CD8-positive, alpha-beta memory T cell (primary cell): ENCODE measurements around the gene MRPS33. TPM values are rescaled to one million over a fixed set of nuclear protein-coding genes. Genes with fewer than 3 reads are reported as not detected.
"Not testable (repeated sequence)": the region's sequence is repeated elsewhere in the genome, so short reads cannot be mapped to it uniquely, and the experiment has no call there.

Experiments used
- CTCF ChIA-PET: fragments of 350-600 bp; sonication (Branson Sonifier 250); formaldehyde crosslinking; loops from one replicate; lab custom pipeline; 2021; ENCODE audit warnings: antibody characterized with exemption; lab: Charles Lee
- POLR2A ChIA-PET: fragments of 350-600 bp; sonication (Branson Sonifier 250); formaldehyde crosslinking; loops from one replicate; lab custom pipeline; 2021; ENCODE audit warnings: antibody characterized with exemption; lab: Charles Lee
- DNase-seq, 5 donors: peaks; one replicate each; pipeline versions ENCODE4 v3.0.0 to v3.0.0-alpha.2; 2020 to 2022; ENCODE audit warnings: mixed read lengths in 1 of 5
- H3K27ac ChIP-seq: one replicate; pipeline ENCODE4 v1.7.0; 2013; ENCODE audit warnings: low read depth, mild to moderate bottlenecking, low read length, moderate library complexity
- H3K27me3 ChIP-seq: 2 replicates; pipeline ENCODE4 v1.7.0; 2013; ENCODE audit warnings: low read length, mild to moderate bottlenecking; ENCODE audit not compliant: insufficient read depth, poor library complexity, severe bottlenecking
- H3K36me3 ChIP-seq: 2 replicates; pipeline ENCODE4 v1.7.0; 2013; ENCODE audit warnings: mild to moderate bottlenecking, low read length, moderate library complexity; ENCODE audit not compliant: insufficient read depth
- H3K4me1 ChIP-seq: 2 replicates; pipeline ENCODE4 v1.7.0; 2013; ENCODE audit warnings: mild to moderate bottlenecking, low read length, moderate library complexity; ENCODE audit not compliant: insufficient read depth
- H3K4me3 ChIP-seq: 2 replicates; pipeline ENCODE4 v1.7.0; 2013; ENCODE audit warnings: mild to moderate bottlenecking, low read length
- H3K9me3 ChIP-seq: 2 replicates; pipeline ENCODE4 v1.7.0; 2013; ENCODE audit warnings: mild to moderate bottlenecking, low read length
- H3K27ac Mint-ChIP-seq, 8 donors: one replicate each; pipeline ENCODE4 v1.8.0; 2020 to 2021; ENCODE audit warnings: mixed read lengths in 8 of 8, mild to moderate bottlenecking in 6 of 8, inconsistent platforms in 3 of 8, moderate library complexity in 3 of 8
- H3K27me3 Mint-ChIP-seq, 2 donors: one replicate each; pipeline ENCODE4 v1.8.0; 2020 to 2021; ENCODE audit warnings: mixed read lengths in 2 of 2, mild to moderate bottlenecking in 1 of 2, moderate library complexity in 1 of 2
- H3K36me3 Mint-ChIP-seq, 3 donors: one replicate each; pipeline ENCODE4 v1.8.0; 2020 to 2021; ENCODE audit warnings: mixed read lengths in 3 of 3, inconsistent platforms in 1 of 3, mild to moderate bottlenecking in 1 of 3
- H3K4me1 Mint-ChIP-seq, 3 donors: one replicate each; pipeline ENCODE4 v1.8.0; 2020 to 2021; ENCODE audit warnings: mixed read lengths in 3 of 3, inconsistent platforms in 1 of 3, mild to moderate bottlenecking in 1 of 3
- H3K4me3 Mint-ChIP-seq, 7 donors: one replicate each; pipeline ENCODE4 v1.8.0; 2020 to 2021; ENCODE audit warnings: mixed read lengths in 7 of 7, mild to moderate bottlenecking in 6 of 7, moderate library complexity in 4 of 7, inconsistent platforms in 2 of 7
- H3K9me3 Mint-ChIP-seq, 5 donors: one replicate each; pipeline ENCODE4 v1.8.0; 2020 to 2022; ENCODE audit warnings: mixed read lengths in 5 of 5, mild to moderate bottlenecking in 3 of 5, moderate library complexity in 2 of 5, inconsistent platforms in 1 of 5
- polyA plus RNA-seq: library from polyadenylated mRNA; unstranded; fragments of 300-500 nt; fragmentation: Illumina TruSeq; gene quantifications from one replicate; pipeline ENCODE4 v1.2.3, GENCODE V29; 2021
- total RNA-seq, 2 experiments: library from RNA; stranded (reverse); gene quantifications; one replicate each; pipeline ENCODE4 v1.2.3, GENCODE V29; 2021

Gene MRPS33
- total and polyA plus RNA-seq, 3 experiments from 2014 or later = 82.0 to 114 (median 113) TPM

- Histone ChIP-seq H3K4me1 (no peaks in the 10 kb centered on the region), H3K9me3 (no peaks in the 10 kb centered on the region), H3K36me3 (no peaks in the 10 kb centered on the region), H3K27me3 (no peaks in the 10 kb centered on the region), H3K4me3 (no peak overlapping the region), H3K27ac (no peak overlapping the region)
- CTCF ChIA-PET = no interaction called here
- Mint-ChIP-seq H3K4me3 (no peak overlapping the region), H3K36me3 (peaks cover 0 to 9% (median 0%) of the 10 kb centered on the region in 3 donors), H3K4me1 (no peaks in the 10 kb centered on the region), H3K27ac (no peak overlapping the region), H3K9me3 (peaks cover 0 to 4% (median 0%) of the 10 kb centered on the region in 5 donors), H3K27me3 (peaks cover 10 to 46% of the 10 kb centered on the region in 2 donors)
- DNase-seq = no peak
- POLR2A ChIA-PET = no interaction called here
These were observed 27.8 kb upstream of the MRPS33 start for GRCh38 chr7:141042222-141043193.

- no peaks in the 10 kb centered on the region for H3K36me3 ChIP-seq
- peaks cover 0 to 4% (median 2%) of the 10 kb centered on the region in 5 donors for H3K9me3 Mint-ChIP-seq
- H3K4me3 Mint-ChIP-seq = no peak overlapping the region
- DNase-seq = no peak
- H3K4me1 Mint-ChIP-seq = no peaks in the 10 kb centered on the region
- H3K27ac Mint-ChIP-seq = no peak overlapping the region
- POLR2A ChIA-PET = no interaction called here
- peaks cover 0 to 12% (median 0%) of the 10 kb centered on the region in 3 donors for H3K36me3 Mint-ChIP-seq
- H3K4me1 ChIP-seq = no peaks in the 10 kb centered on the region
- H3K9me3 ChIP-seq = no peaks in the 10 kb centered on the region
- no peak overlapping the region for H3K4me3 ChIP-seq
- H3K27ac ChIP-seq = no peak overlapping the region
- H3K27me3 Mint-ChIP-seq = peaks cover 13 to 34% of the 10 kb centered on the region in 2 donors
- CTCF ChIA-PET = interaction anchor here (0.6 kb wide), 1 partner anchor 347 kb away, joined by 4 read pairs; no protein-coding TSS in a partner anchor
- no peaks in the 10 kb centered on the region for H3K27me3 ChIP-seq
These were observed 24.6 kb upstream of the MRPS33 start for GRCh38 chr7:141039376-141039775.

- H3K27me3 ChIP-seq, H3K4me3 Mint-ChIP-seq, H3K4me1 ChIP-seq, CTCF ChIA-PET, H3K9me3 Mint-ChIP-seq, H3K9me3 ChIP-seq, H3K4me3 ChIP-seq, POLR2A ChIA-PET, H3K4me1 Mint-ChIP-seq, DNase-seq, H3K27ac ChIP-seq, H3K36me3 ChIP-seq, H3K27ac Mint-ChIP-seq: not testable (repeated sequence)
- Mint-ChIP-seq H3K27me3 (peaks cover 16 to 30% of the 10 kb centered on the region in 2 donors), H3K36me3 (peaks cover 0 to 15% (median 0%) of the 10 kb centered on the region in 3 donors)
These were observed 23.3 kb upstream of the MRPS33 start for GRCh38 chr7:141038100-141038499.

- CTCF ChIA-PET, H3K27ac Mint-ChIP-seq, POLR2A ChIA-PET, H3K4me1 Mint-ChIP-seq, H3K27ac ChIP-seq, H3K36me3 ChIP-seq, H3K27me3 ChIP-seq, H3K4me1 ChIP-seq, DNase-seq, H3K4me3 Mint-ChIP-seq, H3K9me3 ChIP-seq, H3K4me3 ChIP-seq, H3K9me3 Mint-ChIP-seq: not testable (repeated sequence)
- Mint-ChIP-seq H3K36me3 (peaks cover 0 to 12% (median 1%) of the 10 kb centered on the region in 3 donors), H3K27me3 (peaks cover 19 to 49% of the 10 kb centered on the region in 2 donors)
These were observed 18.0 kb upstream of the MRPS33 start for GRCh38 chr7:141032539-141033323.

GRCh38 chr7:141028767-141029166 is 14.0 kb upstream of the MRPS33 start:
- POLR2A ChIA-PET = no interaction called here
- DNase-seq = no peak
- Histone ChIP-seq H3K27me3 (no peaks in the 10 kb centered on the region), H3K4me1 (peaks cover 3% of the 10 kb centered on the region), H3K36me3 (no peaks in the 10 kb centered on the region), H3K9me3 (no peaks in the 10 kb centered on the region), H3K27ac (no peak overlapping the region), H3K4me3 (no peak overlapping the region)
- no peak overlapping the region for H3K4me3 Mint-ChIP-seq
- peaks cover 1 to 6% (median 2%) of the 10 kb centered on the region in 3 donors for H3K4me1 Mint-ChIP-seq
- CTCF ChIA-PET = no interaction called here
- H3K36me3 Mint-ChIP-seq = peaks cover 5 to 18% (median 5%) of the 10 kb centered on the region in 3 donors
- H3K27me3 Mint-ChIP-seq = peaks cover 21 to 62% of the 10 kb centered on the region in 2 donors
- H3K9me3 Mint-ChIP-seq = peaks cover 13 to 19% (median 17%) of the 10 kb centered on the region in 5 donors
- no peak overlapping the region for H3K27ac Mint-ChIP-seq

GRCh38 chr7:141027043-141027442 is 12.3 kb upstream of the MRPS33 start:
- Mint-ChIP-seq H3K9me3 (peaks cover 11 to 22% (median 17%) of the 10 kb centered on the region in 5 donors), H3K4me3 (no peak overlapping the region), H3K36me3 (peaks cover 5 to 18% (median 5%) of the 10 kb centered on the region in 3 donors), H3K27ac (no peak overlapping the region), H3K27me3 (peaks cover 16 to 72% of the 10 kb centered on the region in 2 donors), H3K4me1 (peaks cover 9 to 20% (median 10%) of the 10 kb centered on the region in 3 donors)
- ChIA-PET CTCF (no interaction called here), POLR2A (no interaction called here)
- Histone ChIP-seq H3K27ac (no peak overlapping the region), H3K36me3 (no peaks in the 10 kb centered on the region), H3K9me3 (no peaks in the 10 kb centered on the region), H3K4me1 (peaks cover 13% of the 10 kb centered on the region), H3K4me3 (no peak overlapping the region), H3K27me3 (no peaks in the 10 kb centered on the region)
- DNase-seq = no peak

GRCh38 chr7:141024668-141025067 is 9.9 kb upstream of the MRPS33 start:
- Histone ChIP-seq H3K9me3 (no peaks in the 10 kb centered on the region), H3K4me1 (peaks cover 13% of the 10 kb centered on the region), H3K4me3 (no peak overlapping the region), H3K27ac (no peak overlapping the region), H3K36me3 (no peaks in the 10 kb centered on the region), H3K27me3 (no peaks in the 10 kb centered on the region)
- Mint-ChIP-seq H3K27me3 (peaks cover 14 to 70% of the 10 kb centered on the region in 2 donors), H3K9me3 (peaks cover 10 to 22% (median 16%) of the 10 kb centered on the region in 5 donors), H3K4me1 (peaks cover 9 to 20% (median 10%) of the 10 kb centered on the region in 3 donors), H3K4me3 (no peak overlapping the region), H3K27ac (no peak overlapping the region), H3K36me3 (peaks cover 5 to 18% (median 5%) of the 10 kb centered on the region in 3 donors)
- CTCF ChIA-PET = no interaction called here
- no peak for DNase-seq
- POLR2A ChIA-PET = no interaction called here
